HEK293 (cell line): ENCODE data around the gene RITA1.

Source experiments
- CTCF ChIA-PET: fragments of 350-600 bp; formaldehyde crosslinking; extraction: SDS; loops from one replicate; lab custom pipeline; 2021; ENCODE audit warnings: antibody characterized with exemption; lab: Yijun Ruan, JAX
- POLR2A ChIA-PET: fragments of 300-600 bp; formaldehyde crosslinking; extraction: SDS; loops from one replicate; lab custom pipeline; 2020; ENCODE audit warnings: antibody characterized with exemption, inconsistent platforms; lab: Yijun Ruan, JAX
- H3K27ac ChIP-seq: fragments of 200-500 bp; sonication (Bioruptor generic); 2 replicates; pipeline ENCODE4 v1.5.1; 2014; ENCODE audit warnings: low read depth, low read length, control low read depth, inconsistent platforms; ENCODE audit errors: extremely low read depth
- H3K36me3 ChIP-seq, 2 experiments: fragments of 200-500 bp in 1 of 2; sonication (Bioruptor generic) in 1 of 2; 1 replicate in 1 of 2; 2 replicates in 1 of 2; pipeline ENCODE4 v1.5.1; 2014 to 2017; ENCODE audit warnings: inconsistent platforms in 2 of 2, low read length in 2 of 2; ENCODE audit not compliant: control insufficient read depth in 2 of 2, insufficient read depth in 1 of 2
- H3K4me1 ChIP-seq: fragments of 200-500 bp; sonication (Bioruptor generic); 2 replicates; pipeline ENCODE4 v1.5.1; 2014; ENCODE audit warnings: mild to moderate bottlenecking, low read length, inconsistent platforms; ENCODE audit not compliant: control insufficient read depth, insufficient read depth
- H3K4me3 ChIP-seq: 2 replicates; pipeline ENCODE4 v1.5.1; 2011; ENCODE audit warnings: low read depth, mild to moderate bottlenecking, control low read depth, low read length, moderate library complexity
- H3K9me3 ChIP-seq: fragments of 200-500 bp; sonication (Bioruptor generic); 2 replicates; pipeline ENCODE4 v1.5.1; 2014; ENCODE audit warnings: low read depth, low read length, inconsistent platforms; ENCODE audit not compliant: control insufficient read depth, insufficient read depth
- KLF10 ChIP-seq: fragments of 450-650 bp; IDR thresholded peaks from 2 replicates; pipeline ENCODE4 v1.5.1; 2018; ENCODE audit warnings: missing biosample characterization, mild to moderate bottlenecking, missing genetic modification characterization
- MEIS1 ChIP-seq: sonication (generic); formaldehyde crosslinking; IDR thresholded peaks from 2 replicates; pipeline ENCODE4 v1.8.1; 2022; ENCODE audit warnings: missing genetic modification reagents, mild to moderate bottlenecking, borderline replicate concordance
- ZFP41 ChIP-seq: fragments of 450-650 bp; formaldehyde crosslinking; IDR thresholded peaks from 2 replicates; pipeline ENCODE4 v1.5.1; 2016; ENCODE audit warnings: missing biosample characterization, missing genetic modification characterization, borderline replicate concordance
- ZNF202 ChIP-seq: fragments of 450-650 bp; formaldehyde crosslinking; IDR thresholded peaks from 2 replicates; pipeline ENCODE4 v1.5.1; 2016; ENCODE audit warnings: missing biosample characterization, missing genetic modification characterization, borderline replicate concordance
- ZNF24 ChIP-seq: fragments of 450-650 bp; formaldehyde crosslinking; IDR thresholded peaks from 2 replicates; pipeline ENCODE4 v1.5.1; 2016; ENCODE audit warnings: missing biosample characterization, missing genetic modification characterization
- ZNF366 ChIP-seq: fragments of 450-650 bp; formaldehyde crosslinking; conservative IDR thresholded peaks from 2 replicates; pipeline ENCODE4 v1.5.1; 2016; ENCODE audit warnings: missing biosample characterization, missing genetic modification characterization
- ZNF423 ChIP-seq: fragments of 450-650 bp; formaldehyde crosslinking; IDR thresholded peaks from 2 replicates; pipeline ENCODE4 v1.5.1; 2016; ENCODE audit warnings: missing biosample characterization, missing genetic modification characterization
- ZNF544 ChIP-seq: fragments of 450-650 bp; formaldehyde crosslinking; IDR thresholded peaks from 2 replicates; pipeline ENCODE4 v1.5.0; 2017; ENCODE audit warnings: missing biosample characterization, missing genetic modification characterization
- ZNF560 ChIP-seq: fragments of 450-650 bp; formaldehyde crosslinking; IDR thresholded peaks from 2 replicates; pipeline ENCODE4 v1.5.1; 2017; ENCODE audit warnings: missing biosample characterization, missing genetic modification characterization, borderline replicate concordance
- ZNF561 ChIP-seq: fragments of 450-650 bp; IDR thresholded peaks from 2 replicates; pipeline ENCODE4 v1.5.1; 2018; ENCODE audit warnings: missing biosample characterization, missing genetic modification characterization, borderline replicate concordance
- ZNF621 ChIP-seq: fragments of 450-650 bp; formaldehyde crosslinking; IDR thresholded peaks from 2 replicates; pipeline ENCODE4 v1.5.1; 2017; ENCODE audit warnings: missing biosample characterization, missing genetic modification characterization
- ZNF664 ChIP-seq: fragments of 450-650 bp; formaldehyde crosslinking; IDR thresholded peaks from 2 replicates; pipeline ENCODE4 v1.5.1; 2016; ENCODE audit warnings: missing biosample characterization, missing genetic modification characterization
- ZSCAN30 ChIP-seq: fragments of 450-650 bp; IDR thresholded peaks from 2 replicates; pipeline ENCODE4 v1.5.1; 2018; ENCODE audit warnings: missing biosample characterization, mild to moderate bottlenecking, missing genetic modification characterization, moderate library complexity
- TF ChIP-seq, protein P1 (sequence below): fragments of 450-650 bp; formaldehyde crosslinking; IDR thresholded peaks from 2 replicates; pipeline ENCODE4 v1.5.1; 2017; ENCODE audit warnings: missing biosample characterization, mild to moderate bottlenecking, missing genetic modification characterization, moderate library complexity
- TF ChIP-seq, protein P2 (sequence below): fragments of 450-650 bp; IDR thresholded peaks from 2 replicates; pipeline ENCODE4 v1.5.1; 2018; ENCODE audit warnings: missing biosample characterization, missing genetic modification characterization
- TF ChIP-seq, protein P3 (sequence below): fragments of 450-650 bp; formaldehyde crosslinking; IDR thresholded peaks from 2 replicates; pipeline ENCODE4 v1.5.1; 2016; ENCODE audit warnings: missing biosample characterization, missing genetic modification characterization, borderline replicate concordance
- TF ChIP-seq, protein P4 (sequence below): fragments of 450-650 bp; formaldehyde crosslinking; IDR thresholded peaks from 2 replicates; pipeline ENCODE4 v1.5.1; 2016; ENCODE audit warnings: missing biosample characterization, missing genetic modification characterization

Gene RITA1

DNA sequence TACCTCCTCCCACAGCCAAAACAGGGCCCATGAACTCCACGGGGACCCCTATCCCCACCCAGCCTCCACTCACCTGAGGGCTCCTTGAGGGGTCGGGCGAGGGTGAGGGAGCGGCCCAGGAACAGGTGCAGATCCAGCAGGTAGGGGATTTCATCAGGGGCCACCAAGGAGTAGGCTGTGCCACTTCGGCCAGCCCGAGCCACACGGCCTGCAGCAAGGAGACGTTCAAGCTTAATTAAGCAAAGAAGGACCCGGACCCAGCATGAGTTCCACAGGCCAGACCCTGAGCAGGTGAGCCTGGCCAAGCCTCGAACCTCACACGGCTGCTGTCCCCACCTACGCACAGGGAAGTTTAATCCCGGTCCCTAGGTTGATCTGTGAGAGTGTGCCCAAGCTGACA is 15.8 kb upstream of the RITA1 start:
- Histone ChIP-seq H3K27ac (no peak overlapping the region), H3K4me1 (no peaks in the 10 kb centered on the region), H3K4me3 (no peak overlapping the region), H3K9me3 (no peaks in the 10 kb centered on the region), H3K36me3 (peaks cover 54 to 96% of the 10 kb centered on the region in 2 experiments; a peak in 2 of 3 replicates)
- POLR2A ChIA-PET = no interaction called here
- CTCF ChIA-PET = interaction anchor here (1.9 kb wide), 1 partner anchor 35 kb away, joined by 4 read pairs; the partner anchor contains the start of gene RASAL1
- TF ChIP-seq ZNF561 (tag by site-specific recombination) (no peak), ZNF202 (tag by site-specific recombination) (no peak), ZNF621 (tag by site-specific recombination) (no peak), ZNF24 (no peak), KLF10 (tag by site-specific recombination) (no peak), ZNF544 (no peak), ZNF423 (tag by site-specific recombination) (no peak), ZNF664 (tag by site-specific recombination) (no peak), ZNF366 (no peak), MEIS1 (CRISPR knock-in tag) (no peak), ZNF560 (tag by site-specific recombination) (no peak), ZFP41 (tag by site-specific recombination) (no peak), ZSCAN30 (tag by site-specific recombination) (no peak)
- TF ChIP-seq, protein P1, sequence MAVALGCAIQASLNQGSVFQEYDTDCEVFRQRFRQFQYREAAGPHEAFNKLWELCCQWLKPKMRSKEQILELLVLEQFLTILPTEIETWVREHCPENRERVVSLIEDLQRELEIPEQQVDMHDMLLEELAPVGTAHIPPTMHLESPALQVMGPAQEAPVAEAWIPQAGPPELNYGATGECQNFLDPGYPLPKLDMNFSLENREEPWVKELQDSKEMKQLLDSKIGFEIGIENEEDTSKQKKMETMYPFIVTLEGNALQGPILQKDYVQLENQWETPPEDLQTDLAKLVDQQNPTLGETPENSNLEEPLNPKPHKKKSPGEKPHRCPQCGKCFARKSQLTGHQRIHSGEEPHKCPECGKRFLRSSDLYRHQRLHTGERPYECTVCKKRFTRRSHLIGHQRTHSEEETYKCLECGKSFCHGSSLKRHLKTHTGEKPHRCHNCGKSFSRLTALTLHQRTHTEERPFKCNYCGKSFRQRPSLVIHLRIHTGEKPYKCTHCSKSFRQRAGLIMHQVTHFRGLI (tag by site-specific recombination) = no peak
- TF ChIP-seq, protein P2, sequence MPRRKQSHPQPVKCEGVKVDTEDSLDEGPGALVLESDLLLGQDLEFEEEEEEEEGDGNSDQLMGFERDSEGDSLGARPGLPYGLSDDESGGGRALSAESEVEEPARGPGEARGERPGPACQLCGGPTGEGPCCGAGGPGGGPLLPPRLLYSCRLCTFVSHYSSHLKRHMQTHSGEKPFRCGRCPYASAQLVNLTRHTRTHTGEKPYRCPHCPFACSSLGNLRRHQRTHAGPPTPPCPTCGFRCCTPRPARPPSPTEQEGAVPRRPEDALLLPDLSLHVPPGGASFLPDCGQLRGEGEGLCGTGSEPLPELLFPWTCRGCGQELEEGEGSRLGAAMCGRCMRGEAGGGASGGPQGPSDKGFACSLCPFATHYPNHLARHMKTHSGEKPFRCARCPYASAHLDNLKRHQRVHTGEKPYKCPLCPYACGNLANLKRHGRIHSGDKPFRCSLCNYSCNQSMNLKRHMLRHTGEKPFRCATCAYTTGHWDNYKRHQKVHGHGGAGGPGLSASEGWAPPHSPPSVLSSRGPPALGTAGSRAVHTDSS = no peak
- TF ChIP-seq, protein P3, sequence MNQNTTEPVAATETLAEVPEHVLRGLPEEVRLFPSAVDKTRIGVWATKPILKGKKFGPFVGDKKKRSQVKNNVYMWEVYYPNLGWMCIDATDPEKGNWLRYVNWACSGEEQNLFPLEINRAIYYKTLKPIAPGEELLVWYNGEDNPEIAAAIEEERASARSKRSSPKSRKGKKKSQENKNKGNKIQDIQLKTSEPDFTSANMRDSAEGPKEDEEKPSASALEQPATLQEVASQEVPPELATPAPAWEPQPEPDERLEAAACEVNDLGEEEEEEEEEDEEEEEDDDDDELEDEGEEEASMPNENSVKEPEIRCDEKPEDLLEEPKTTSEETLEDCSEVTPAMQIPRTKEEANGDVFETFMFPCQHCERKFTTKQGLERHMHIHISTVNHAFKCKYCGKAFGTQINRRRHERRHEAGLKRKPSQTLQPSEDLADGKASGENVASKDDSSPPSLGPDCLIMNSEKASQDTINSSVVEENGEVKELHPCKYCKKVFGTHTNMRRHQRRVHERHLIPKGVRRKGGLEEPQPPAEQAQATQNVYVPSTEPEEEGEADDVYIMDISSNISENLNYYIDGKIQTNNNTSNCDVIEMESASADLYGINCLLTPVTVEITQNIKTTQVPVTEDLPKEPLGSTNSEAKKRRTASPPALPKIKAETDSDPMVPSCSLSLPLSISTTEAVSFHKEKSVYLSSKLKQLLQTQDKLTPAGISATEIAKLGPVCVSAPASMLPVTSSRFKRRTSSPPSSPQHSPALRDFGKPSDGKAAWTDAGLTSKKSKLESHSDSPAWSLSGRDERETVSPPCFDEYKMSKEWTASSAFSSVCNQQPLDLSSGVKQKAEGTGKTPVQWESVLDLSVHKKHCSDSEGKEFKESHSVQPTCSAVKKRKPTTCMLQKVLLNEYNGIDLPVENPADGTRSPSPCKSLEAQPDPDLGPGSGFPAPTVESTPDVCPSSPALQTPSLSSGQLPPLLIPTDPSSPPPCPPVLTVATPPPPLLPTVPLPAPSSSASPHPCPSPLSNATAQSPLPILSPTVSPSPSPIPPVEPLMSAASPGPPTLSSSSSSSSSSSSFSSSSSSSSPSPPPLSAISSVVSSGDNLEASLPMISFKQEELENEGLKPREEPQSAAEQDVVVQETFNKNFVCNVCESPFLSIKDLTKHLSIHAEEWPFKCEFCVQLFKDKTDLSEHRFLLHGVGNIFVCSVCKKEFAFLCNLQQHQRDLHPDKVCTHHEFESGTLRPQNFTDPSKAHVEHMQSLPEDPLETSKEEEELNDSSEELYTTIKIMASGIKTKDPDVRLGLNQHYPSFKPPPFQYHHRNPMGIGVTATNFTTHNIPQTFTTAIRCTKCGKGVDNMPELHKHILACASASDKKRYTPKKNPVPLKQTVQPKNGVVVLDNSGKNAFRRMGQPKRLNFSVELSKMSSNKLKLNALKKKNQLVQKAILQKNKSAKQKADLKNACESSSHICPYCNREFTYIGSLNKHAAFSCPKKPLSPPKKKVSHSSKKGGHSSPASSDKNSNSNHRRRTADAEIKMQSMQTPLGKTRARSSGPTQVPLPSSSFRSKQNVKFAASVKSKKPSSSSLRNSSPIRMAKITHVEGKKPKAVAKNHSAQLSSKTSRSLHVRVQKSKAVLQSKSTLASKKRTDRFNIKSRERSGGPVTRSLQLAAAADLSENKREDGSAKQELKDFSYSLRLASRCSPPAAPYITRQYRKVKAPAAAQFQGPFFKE = no peak
- TF ChIP-seq, protein P4, sequence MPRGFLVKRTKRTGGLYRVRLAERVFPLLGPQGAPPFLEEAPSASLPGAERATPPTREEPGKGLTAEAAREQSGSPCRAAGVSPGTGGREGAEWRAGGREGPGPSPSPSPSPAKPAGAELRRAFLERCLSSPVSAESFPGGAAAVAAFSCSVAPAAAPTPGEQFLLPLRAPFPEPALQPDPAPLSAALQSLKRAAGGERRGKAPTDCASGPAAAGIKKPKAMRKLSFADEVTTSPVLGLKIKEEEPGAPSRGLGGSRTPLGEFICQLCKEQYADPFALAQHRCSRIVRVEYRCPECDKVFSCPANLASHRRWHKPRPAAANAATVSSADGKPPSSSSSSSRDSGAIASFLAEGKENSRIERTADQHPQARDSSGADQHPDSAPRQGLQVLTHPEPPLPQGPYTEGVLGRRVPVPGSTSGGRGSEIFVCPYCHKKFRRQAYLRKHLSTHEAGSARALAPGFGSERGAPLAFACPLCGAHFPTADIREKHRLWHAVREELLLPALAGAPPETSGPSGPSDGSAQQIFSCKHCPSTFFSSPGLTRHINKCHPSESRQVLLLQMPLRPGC (tag by site-specific recombination) = no peak
